Inflammatory macrophage (primary cell): ENCODE measurements around the gene SLC9A5.

ENCODE experiments used
- DNase-seq, 2 donors: peaks; one replicate each; pipeline ENCODE4 v3.0.0-alpha.2; 2020 to 2022

SLC9A5 gene

DNA sequence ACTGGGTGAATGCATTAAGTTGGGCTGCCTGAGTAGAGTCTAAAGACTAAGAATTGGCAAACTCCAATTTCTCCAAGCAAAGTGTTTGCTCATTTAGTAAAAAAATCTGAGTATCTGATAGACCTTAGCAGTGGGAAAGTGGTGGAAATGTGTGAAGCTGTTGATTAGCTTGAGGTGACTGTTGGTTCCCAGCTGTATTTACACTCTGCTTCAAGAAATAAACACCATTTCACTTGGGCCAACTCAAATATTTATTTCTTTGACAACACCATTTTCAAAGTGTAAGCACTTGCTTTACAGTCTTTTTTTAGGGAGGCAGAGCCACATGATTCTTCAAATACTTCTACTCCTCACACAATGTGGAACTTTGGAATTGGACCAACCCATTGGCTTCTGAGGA is 69.1 kb downstream of the SLC9A5 start:
- no peak for DNase-seq
